ENCODE measurements around the gene DNAJC10. TPM values are rescaled to one million over a fixed set of nuclear protein-coding genes. Genes with fewer than 3 reads are reported as not detected.
"Not testable (repeated sequence)": the region's sequence is repeated elsewhere in the genome, so short reads cannot be mapped to it uniquely, and the experiment has no call there.

DNAJC10 gene
- total RNA-seq, 5 donors from 2014 or later (not counting 1 experiment from before 2014, with no cell fraction given) = 39.5 to 52.9 (median 46.1) TPM

DNA sequence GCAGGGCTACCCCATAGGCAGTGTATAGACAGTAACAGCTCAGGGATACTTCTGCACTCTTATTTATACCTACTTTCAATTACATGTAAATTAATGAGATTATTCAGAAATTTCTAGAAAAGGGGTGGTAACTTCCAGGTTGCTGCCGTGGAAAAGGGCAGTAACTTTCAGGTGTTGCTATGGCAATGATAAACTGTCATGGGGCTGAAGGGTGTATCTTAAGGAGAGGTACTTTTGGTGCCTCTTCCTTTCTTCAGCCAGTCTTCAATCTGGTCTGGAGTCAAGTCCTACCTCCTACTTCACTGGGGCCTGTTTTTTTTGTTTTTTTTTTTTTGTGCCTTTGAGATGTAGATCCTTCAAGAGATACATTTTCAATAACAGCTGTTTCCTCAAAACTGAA is 35.2 kb upstream of the DNAJC10 start:
- Mint-ChIP-seq H3K9me3 (peaks cover 0 to 2% (median 0%) of the 10 kb centered on the region in 3 donors), H3K4me3 (no peak overlapping the region), H3K4me1 (no peaks in the 10 kb centered on the region), H3K36me3 (no peaks in the 10 kb centered on the region), H3K27ac (no peak overlapping the region), H3K27me3 (peaks cover 24 to 26% of the 10 kb centered on the region in 2 donors)
- no peak for DNase-seq
- Histone ChIP-seq H3K9me3 (no peaks in the 10 kb centered on the region), H3K4me1 (ENCODE audit: control insufficient read depth in 1 of 2, extremely low read depth in 1 of 2, insufficient read depth in 2 of 2, low read length in 2 of 2) (no peaks in the 10 kb centered on the region), H3K27me3 (replicated peaks in 1 of 2; ENCODE audit: control insufficient read depth in 2 of 2, extremely low read depth in 1 of 2, insufficient read depth in 2 of 2, low read length in 1 of 2) (peaks cover 0 to 2% of the 10 kb centered on the region in 2 experiments), H3K27ac (ENCODE audit: low read length) (no peak overlapping the region), H3K4me3 (ENCODE audit: control insufficient read depth in 1 of 2, extremely low read depth in 1 of 2, low read length in 1 of 2) (no peak overlapping the region), H3K36me3 (ENCODE audit: control insufficient read depth in 2 of 2, extremely low read depth in 1 of 2, insufficient read depth in 1 of 2, low read length in 1 of 2) (no peaks in the 10 kb centered on the region)
- WGBS (ENCODE audit: insufficient coverage) = no CpG with 5 or more reads among the region's 1 CpG
- ATAC-seq (replicated peaks in 1 of 4) = no peak
- ChIA-PET CTCF (interaction anchor here (0.6 to 0.7 kb wide), 2 partner anchors 473 to 773 kb away, joined by 3 to 4 read pairs; no protein-coding TSS in a partner anchor), POLR2A (interaction anchor here in 1 of 2 donors (0.6 kb wide), 1 partner anchor 338 kb away, joined by 3 read pairs; no protein-coding TSS in a partner anchor)

DNA sequence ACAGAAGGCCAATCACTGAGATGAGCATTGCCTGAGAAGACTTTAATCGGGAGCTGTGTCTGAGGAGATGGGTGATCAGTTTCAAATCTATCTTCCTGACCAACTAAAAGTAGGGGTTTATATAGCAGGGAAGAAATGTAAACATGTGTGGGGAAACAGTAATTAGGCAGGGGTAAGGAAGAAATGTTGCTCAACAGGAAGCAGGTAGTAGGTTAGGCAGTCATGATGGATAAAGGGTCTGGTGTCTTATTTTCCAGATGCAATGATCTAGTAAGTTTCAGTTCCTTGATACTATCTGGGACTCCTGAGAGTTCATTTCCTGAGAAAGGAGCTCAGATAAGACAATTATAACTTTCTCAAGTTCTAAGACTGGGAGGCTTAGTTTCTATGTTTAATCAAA is 33.8 kb upstream of the DNAJC10 start:
- H3K9me3 ChIP-seq = no peaks in the 10 kb centered on the region
- H3K27ac ChIP-seq (ENCODE audit: low read length) = no peak overlapping the region
- H3K4me1 Mint-ChIP-seq = no peaks in the 10 kb centered on the region
- ChIA-PET POLR2A (no interaction called here), CTCF (no interaction called here)
- WGBS (ENCODE audit: insufficient coverage) = no CpG with 5 or more reads among the region's 1 CpG
- H3K4me3 Mint-ChIP-seq = no peak overlapping the region
- H3K36me3 Mint-ChIP-seq = no peaks in the 10 kb centered on the region
- DNase-seq (no peak), ATAC-seq (replicated peaks in 1 of 4) (no peak)
- H3K27me3 Mint-ChIP-seq = peaks cover 13 to 19% of the 10 kb centered on the region in 2 donors
- H3K4me1 ChIP-seq (ENCODE audit: control insufficient read depth in 1 of 2, extremely low read depth in 1 of 2, insufficient read depth in 2 of 2, low read length in 2 of 2) = no peaks in the 10 kb centered on the region
- no peaks in the 10 kb centered on the region for H3K36me3 ChIP-seq (ENCODE audit: control insufficient read depth in 2 of 2, extremely low read depth in 1 of 2, insufficient read depth in 1 of 2, low read length in 1 of 2)
- no peak overlapping the region for H3K4me3 ChIP-seq (ENCODE audit: control insufficient read depth in 1 of 2, extremely low read depth in 1 of 2, low read length in 1 of 2)
- H3K9me3 Mint-ChIP-seq = no peaks in the 10 kb centered on the region
- peaks cover 0 to 7% of the 10 kb centered on the region in 2 experiments for H3K27me3 ChIP-seq (replicated peaks in 1 of 2; ENCODE audit: control insufficient read depth in 2 of 2, extremely low read depth in 1 of 2, insufficient read depth in 2 of 2, low read length in 1 of 2)
- H3K27ac Mint-ChIP-seq = no peak overlapping the region

GRCh38 chr2:182685559-182685958 is 30.5 kb upstream of the DNAJC10 start:
- DNase-seq = no peak
- ChIA-PET POLR2A (no interaction called here), CTCF (no interaction called here)
- H3K4me3 ChIP-seq (ENCODE audit: control insufficient read depth in 1 of 2, extremely low read depth in 1 of 2, low read length in 1 of 2) = no peak overlapping the region
- H3K36me3 Mint-ChIP-seq = no peaks in the 10 kb centered on the region
- no peaks in the 10 kb centered on the region for H3K9me3 ChIP-seq
- peaks cover 29 to 30% of the 10 kb centered on the region in 2 donors for H3K27me3 Mint-ChIP-seq
- H3K27me3 ChIP-seq (replicated peaks in 1 of 2; ENCODE audit: control insufficient read depth in 2 of 2, extremely low read depth in 1 of 2, insufficient read depth in 2 of 2, low read length in 1 of 2) = peaks cover 0 to 7% of the 10 kb centered on the region in 2 experiments
- ATAC-seq (replicated peaks in 1 of 4) = no peak
- 66% methylated on average over 2 of the region's 2 CpGs for WGBS (ENCODE audit: insufficient coverage)
- no peaks in the 10 kb centered on the region for H3K4me1 ChIP-seq (ENCODE audit: control insufficient read depth in 1 of 2, extremely low read depth in 1 of 2, insufficient read depth in 2 of 2, low read length in 2 of 2)
- no peak overlapping the region for H3K27ac Mint-ChIP-seq
- H3K4me3 Mint-ChIP-seq = no peak overlapping the region
- H3K36me3 ChIP-seq (ENCODE audit: control insufficient read depth in 2 of 2, extremely low read depth in 1 of 2, insufficient read depth in 1 of 2, low read length in 1 of 2) = no peaks in the 10 kb centered on the region
- peaks cover 0 to 3% (median 0%) of the 10 kb centered on the region in 3 donors for H3K9me3 Mint-ChIP-seq
- H3K4me1 Mint-ChIP-seq = no peaks in the 10 kb centered on the region
- H3K27ac ChIP-seq (ENCODE audit: low read length) = no peak overlapping the region

DNA sequence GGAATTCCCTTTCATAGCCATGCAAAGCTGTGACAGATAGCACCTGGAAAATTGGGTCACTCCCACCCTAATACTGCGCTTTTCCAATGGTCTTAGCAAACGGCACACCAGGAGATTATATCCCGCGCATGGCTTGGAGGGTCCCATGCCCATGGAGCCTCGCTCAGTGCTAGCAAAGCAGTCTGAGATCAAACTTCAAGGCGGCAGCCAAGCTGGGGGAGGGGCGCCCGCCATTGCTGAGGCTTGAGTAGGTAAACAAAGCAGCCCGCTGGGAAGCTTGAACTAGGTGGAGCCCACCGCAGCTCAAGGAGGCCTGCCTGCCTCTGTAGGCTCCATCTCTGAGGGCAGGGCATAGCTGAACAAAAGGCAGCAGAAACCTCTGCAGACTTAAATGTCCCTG is 29.3 kb upstream of the DNAJC10 start:
- H3K36me3 Mint-ChIP-seq; H3K27ac ChIP-seq (ENCODE audit: low read length); H3K4me1 ChIP-seq (ENCODE audit: control insufficient read depth in 1 of 2, extremely low read depth in 1 of 2, insufficient read depth in 2 of 2, low read length in 2 of 2); CTCF ChIA-PET; DNase-seq; H3K9me3 Mint-ChIP-seq; H3K4me3 ChIP-seq (ENCODE audit: control insufficient read depth in 1 of 2, extremely low read depth in 1 of 2, low read length in 1 of 2); POLR2A ChIA-PET; H3K27me3 ChIP-seq (replicated peaks in 1 of 2; ENCODE audit: control insufficient read depth in 2 of 2, extremely low read depth in 1 of 2, insufficient read depth in 2 of 2, low read length in 1 of 2); H3K9me3 ChIP-seq; H3K4me1 Mint-ChIP-seq; H3K36me3 ChIP-seq (ENCODE audit: control insufficient read depth in 2 of 2, extremely low read depth in 1 of 2, insufficient read depth in 1 of 2, low read length in 1 of 2); ATAC-seq (replicated peaks in 1 of 4); H3K27ac Mint-ChIP-seq; H3K4me3 Mint-ChIP-seq: not testable (repeated sequence)
- H3K27me3 Mint-ChIP-seq = peaks cover 29 to 32% of the 10 kb centered on the region in 2 donors
- WGBS (ENCODE audit: insufficient coverage) = 94% methylated on average over 9 of the region's 10 CpGs

GRCh38 chr2:182694189-182694588 is 21.9 kb upstream of the DNAJC10 start:
- H3K36me3 ChIP-seq (ENCODE audit: control insufficient read depth in 2 of 2, extremely low read depth in 1 of 2, insufficient read depth in 1 of 2, low read length in 1 of 2) = no peaks in the 10 kb centered on the region
- Mint-ChIP-seq H3K4me1 (no peaks in the 10 kb centered on the region), H3K9me3 (no peaks in the 10 kb centered on the region), H3K27me3 (peaks cover 5 to 8% of the 10 kb centered on the region in 2 donors), H3K27ac (no peak overlapping the region), H3K36me3 (no peaks in the 10 kb centered on the region), H3K4me3 (no peak overlapping the region)
- H3K27me3 ChIP-seq (replicated peaks in 1 of 2; ENCODE audit: control insufficient read depth in 2 of 2, extremely low read depth in 1 of 2, insufficient read depth in 2 of 2, low read length in 1 of 2) = no peaks in the 10 kb centered on the region
- WGBS (ENCODE audit: insufficient coverage) = 100% methylated on average over 2 of the region's 4 CpGs
- DNase-seq (no peak), ATAC-seq (replicated peaks in 1 of 4) (no peak)
- no peak overlapping the region for H3K27ac ChIP-seq (ENCODE audit: low read length)
- no peaks in the 10 kb centered on the region for H3K4me1 ChIP-seq (ENCODE audit: control insufficient read depth in 1 of 2, extremely low read depth in 1 of 2, insufficient read depth in 2 of 2, low read length in 2 of 2)
- no peaks in the 10 kb centered on the region for H3K9me3 ChIP-seq
- H3K4me3 ChIP-seq (ENCODE audit: control insufficient read depth in 1 of 2, extremely low read depth in 1 of 2, low read length in 1 of 2) = no peak overlapping the region
- POLR2A ChIA-PET = no interaction called here
- CTCF ChIA-PET = interaction anchor here in 1 of 2 donors (1.3 kb wide), 1 partner anchor 9 kb away, joined by 5 read pairs; no protein-coding TSS in a partner anchor

GRCh38 chr2:182695776-182696175 is 20.3 kb upstream of the DNAJC10 start:
- ChIA-PET POLR2A (no interaction called here), CTCF (no interaction called here)
- peaks cover 3% of the 10 kb centered on the region in 2 donors for H3K27me3 Mint-ChIP-seq
- Histone ChIP-seq H3K4me1 (ENCODE audit: control insufficient read depth in 1 of 2, extremely low read depth in 1 of 2, insufficient read depth in 2 of 2, low read length in 2 of 2) (no peaks in the 10 kb centered on the region), H3K36me3 (ENCODE audit: control insufficient read depth in 2 of 2, extremely low read depth in 1 of 2, insufficient read depth in 1 of 2, low read length in 1 of 2) (no peaks in the 10 kb centered on the region), H3K9me3 (no peaks in the 10 kb centered on the region), H3K4me3 (ENCODE audit: control insufficient read depth in 1 of 2, extremely low read depth in 1 of 2, low read length in 1 of 2) (no peak overlapping the region), H3K27me3 (replicated peaks in 1 of 2; ENCODE audit: control insufficient read depth in 2 of 2, extremely low read depth in 1 of 2, insufficient read depth in 2 of 2, low read length in 1 of 2) (no peaks in the 10 kb centered on the region), H3K27ac (ENCODE audit: low read length) (no peak overlapping the region)
- H3K4me1 Mint-ChIP-seq = no peaks in the 10 kb centered on the region
- no peak overlapping the region for H3K4me3 Mint-ChIP-seq
- H3K36me3 Mint-ChIP-seq = no peaks in the 10 kb centered on the region
- H3K27ac Mint-ChIP-seq = no peak overlapping the region
- ATAC-seq (replicated peaks in 1 of 4) (no peak), DNase-seq (no peak)
- WGBS (ENCODE audit: insufficient coverage) = no CpG with 5 or more reads among the region's 2 CpGs
- no peaks in the 10 kb centered on the region for H3K9me3 Mint-ChIP-seq

DNA sequence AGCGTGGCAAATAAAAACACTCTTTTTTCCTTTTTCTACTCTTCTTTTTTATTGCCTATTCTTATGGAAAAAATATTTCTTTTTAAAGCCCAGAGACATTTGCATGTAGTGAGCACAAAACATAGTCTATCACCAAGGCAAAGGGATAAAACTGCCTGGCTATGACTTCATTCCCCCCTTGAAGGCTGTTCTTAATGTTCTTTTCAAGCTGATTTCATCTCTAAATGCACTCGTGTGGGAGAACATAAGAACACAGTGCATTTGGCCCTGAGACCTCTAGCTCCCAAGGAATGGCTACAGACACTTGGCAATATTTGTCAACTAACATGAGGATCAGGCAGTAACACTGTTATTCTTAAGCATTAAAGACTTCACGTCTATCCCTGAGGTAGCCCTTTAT is 17.4 kb upstream of the DNAJC10 start:
- H3K4me1 ChIP-seq (ENCODE audit: control insufficient read depth in 1 of 2, extremely low read depth in 1 of 2, insufficient read depth in 2 of 2, low read length in 2 of 2) = no peaks in the 10 kb centered on the region
- peaks cover 3 to 4% of the 10 kb centered on the region in 2 donors for H3K27me3 Mint-ChIP-seq
- no peaks in the 10 kb centered on the region for H3K9me3 Mint-ChIP-seq
- H3K27me3 ChIP-seq (replicated peaks in 1 of 2; ENCODE audit: control insufficient read depth in 2 of 2, extremely low read depth in 1 of 2, insufficient read depth in 2 of 2, low read length in 1 of 2) = peaks cover 0 to 3% of the 10 kb centered on the region in 2 experiments
- H3K27ac ChIP-seq (ENCODE audit: low read length) = no peak overlapping the region
- no peak overlapping the region for H3K4me3 Mint-ChIP-seq
- WGBS (ENCODE audit: insufficient coverage) = 100% methylated on average over 1 of the region's 3 CpGs
- no peak overlapping the region for H3K27ac Mint-ChIP-seq
- H3K4me3 ChIP-seq (ENCODE audit: control insufficient read depth in 1 of 2, extremely low read depth in 1 of 2, low read length in 1 of 2) = no peak overlapping the region
- POLR2A ChIA-PET = no interaction called here
- no peaks in the 10 kb centered on the region for H3K36me3 ChIP-seq (ENCODE audit: control insufficient read depth in 2 of 2, extremely low read depth in 1 of 2, insufficient read depth in 1 of 2, low read length in 1 of 2)
- ATAC-seq (replicated peaks in 1 of 4) (no peak), DNase-seq (no peak)
- no peaks in the 10 kb centered on the region for H3K4me1 Mint-ChIP-seq
- CTCF ChIA-PET = interaction anchor here in 1 of 2 donors (1.1 kb wide), 1 partner anchor 17 kb away, joined by 4 read pairs; no protein-coding TSS in a partner anchor
- H3K36me3 Mint-ChIP-seq = no peaks in the 10 kb centered on the region
- no peaks in the 10 kb centered on the region for H3K9me3 ChIP-seq
